Activated CD4-positive, alpha-beta T cell treated with anti-CD3 and anti-CD28 coated beads, Interleukin-2, amount 50 U/mL, for 4 hours (primary cell): ENCODE data around the gene TRPV3.
"Not testable (repeated sequence)": the region's sequence is repeated elsewhere in the genome, so short reads cannot be mapped to it uniquely, and the experiment has no call there.

Source experiments
- DNase-seq, 2 experiments: peaks; one replicate each; pipeline ENCODE4 v3.0.0-alpha.2; 2020

TRPV3 gene

DNA sequence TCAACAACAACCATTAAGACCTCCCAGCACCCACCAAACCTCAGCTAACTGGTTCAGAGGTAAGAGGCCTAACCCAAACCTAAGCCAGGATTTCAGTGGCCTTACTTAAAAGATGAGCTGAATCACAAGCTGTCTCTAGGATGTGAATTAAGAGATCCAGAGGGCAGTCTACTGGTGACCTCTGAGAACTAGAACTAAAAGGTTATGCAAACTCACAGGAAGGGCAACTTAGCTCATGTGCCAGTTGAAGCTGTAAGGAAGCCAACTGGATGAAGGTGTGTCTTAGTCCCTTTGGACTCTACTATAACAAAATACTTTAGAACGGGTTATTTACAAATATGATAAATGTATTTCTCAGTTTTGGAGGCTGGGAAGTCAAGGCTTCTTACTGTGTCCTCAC lies 91.3 kb downstream of the TRPV3 start:
- not testable (repeated sequence) for DNase-seq
